ENCODE data around the gene SPRTN.
A peak's percentile ranks its signal among the peaks of the same experiment; 100 is the strongest.
"Not testable (repeated sequence)": the region's sequence is repeated elsewhere in the genome, so short reads cannot be mapped to it uniquely, and the experiment has no call there.

The SPRTN gene

GRCh38 chr1:231335663-231336602 lies 2.2 kb upstream of the SPRTN start:
- no peak for DNase-seq (ENCODE audit: low spot score)

GRCh38 chr1:231337043-231337471 lies 1.0 kb upstream of the SPRTN start:
- DNase-seq (ENCODE audit: low spot score), result no peak

- DNase-seq (ENCODE audit: low spot score), result peak; percentile 98
Observed at GRCh38 chr1:231337472-231338269, 422 bp upstream of the SPRTN start, which contains the start of gene EXOC8. Gene EXOC8 (minus strand): TSS chr1:231337852. CDS start chr1:231337745, 107 bp downstream.

GRCh38 chr1:231340328-231341013 lies 2.4 kb downstream of the SPRTN start:
- DNase-seq (ENCODE audit: low spot score), result no peak

GRCh38 chr1:231347961-231348360 lies 9.9 kb downstream of the SPRTN start:
- DNase-seq (ENCODE audit: low spot score), result no peak

- no peak for DNase-seq (ENCODE audit: low spot score)
Observed at GRCh38 chr1:231348442-231348841, 10.3 kb downstream of the SPRTN start.

- DNase-seq (ENCODE audit: low spot score), result not testable (repeated sequence)
Observed at GRCh38 chr1:231348856-231349255, 10.8 kb downstream of the SPRTN start.

- DNase-seq (ENCODE audit: low spot score), result no peak
Observed at GRCh38 chr1:231351816-231352215, 13.7 kb downstream of the SPRTN start.

- no peak for DNase-seq (ENCODE audit: low spot score)
Observed at GRCh38 chr1:231353086-231353485, 15.0 kb downstream of the SPRTN start.

GRCh38 chr1:231354330-231355020 lies 16.4 kb downstream of the SPRTN start:
- no peak for DNase-seq (ENCODE audit: low spot score)

- no peak for DNase-seq (ENCODE audit: low spot score)
Observed at GRCh38 chr1:231355171-231355570, 17.1 kb downstream of the SPRTN start.

- DNase-seq (ENCODE audit: low spot score), result no peak
Observed at GRCh38 chr1:231357187-231357772, 19.2 kb downstream of the SPRTN start.

GRCh38 chr1:231357831-231358354 lies 19.8 kb downstream of the SPRTN start:
- peak; percentile 70 for DNase-seq (ENCODE audit: low spot score)

- no peak for DNase-seq (ENCODE audit: low spot score)
Observed at GRCh38 chr1:231359113-231359512, 21.0 kb downstream of the SPRTN start.

- no peak for DNase-seq (ENCODE audit: low spot score)
Observed at GRCh38 chr1:231362325-231362724, 24.2 kb downstream of the SPRTN start.

- no peak for DNase-seq (ENCODE audit: low spot score)
Observed at GRCh38 chr1:231363624-231364023, 25.5 kb downstream of the SPRTN start.

GRCh38 chr1:231364192-231364591 lies 26.1 kb downstream of the SPRTN start:
- DNase-seq (ENCODE audit: low spot score), result no peak

- no peak for DNase-seq (ENCODE audit: low spot score)
Observed at GRCh38 chr1:231369282-231369681, 31.2 kb downstream of the SPRTN start.

- DNase-seq (ENCODE audit: low spot score), result no peak
Observed at GRCh38 chr1:231372501-231372900, 34.4 kb downstream of the SPRTN start.

- DNase-seq (ENCODE audit: low spot score), result no peak
Observed at GRCh38 chr1:231374394-231374793, 36.3 kb downstream of the SPRTN start.

- no peak for DNase-seq (ENCODE audit: low spot score)
Observed at GRCh38 chr1:231376101-231376500, 38.0 kb downstream of the SPRTN start.

Measured in D341Med (cell line).